Neural cell (in vitro differentiated cells): ENCODE measurements around the gene PEX7. TPM values are rescaled to one million over a fixed set of nuclear protein-coding genes. Genes with fewer than 3 reads are reported as not detected.
"Not testable (repeated sequence)": the region's sequence is repeated elsewhere in the genome, so short reads cannot be mapped to it uniquely, and the experiment has no call there.

ENCODE experiments used
- H2AFZ ChIP-seq: fragments of 200-600, 300-800 bp; sonication (generic), shearing (Covaris generic); 2 replicates; pipeline ENCODE4 v1.6.0; 2014; ENCODE audit warnings: low read depth, mild to moderate bottlenecking, antibody characterized with exemption, low read length, moderate library complexity
- H3F3A ChIP-seq: fragments of 200-600 bp; shearing (Covaris generic); 2 replicates; pipeline ENCODE4 v1.6.1; 2016; ENCODE audit warnings: mild to moderate bottlenecking, moderate library complexity, mixed read lengths, antibody characterized with exemption, low read length; ENCODE audit not compliant: insufficient read depth, poor library complexity, severe bottlenecking
- H3K27ac ChIP-seq: fragments of 200-600, 300-800 bp; sonication (generic), shearing (Covaris generic); 2 replicates; pipeline ENCODE4 v1.5.1; 2014; ENCODE audit warnings: mild to moderate bottlenecking, low read length, moderate library complexity
- H3K27me3 ChIP-seq: fragments of 300-800, 200-600 bp; sonication (generic), shearing (Covaris generic); 2 replicates; pipeline ENCODE4 v1.6.0; 2014; ENCODE audit warnings: mild to moderate bottlenecking, low read depth, low read length, moderate library complexity; ENCODE audit not compliant: insufficient read depth
- H3K36me3 ChIP-seq: fragments of 300-800, 200-600 bp; sonication (generic), shearing (Covaris generic); 2 replicates; pipeline ENCODE4 v1.5.1; 2014; ENCODE audit warnings: mild to moderate bottlenecking, antibody characterized with exemption, low read length, moderate library complexity; ENCODE audit not compliant: insufficient read depth
- H3K4me2 ChIP-seq: fragments of 300-800, 200-600 bp; sonication (generic), shearing (Covaris generic); 2 replicates; pipeline ENCODE4 v1.6.0; 2014; ENCODE audit warnings: mild to moderate bottlenecking, low read length
- H3K4me3 ChIP-seq: fragments of 300-800, 200-600 bp; sonication (generic), shearing (Covaris generic); 2 replicates; pipeline ENCODE4 v1.5.1; 2014; ENCODE audit warnings: mild to moderate bottlenecking, low read length, moderate library complexity
- H3K79me2 ChIP-seq: fragments of 200-600 bp; shearing (Covaris generic); replicated peaks from 2 replicates; pipeline ENCODE4 v1.6.0; 2014; ENCODE audit warnings: mild to moderate bottlenecking, low read length, moderate library complexity; ENCODE audit not compliant: insufficient read depth
- H3K9ac ChIP-seq: fragments of 300-800, 200-600 bp; sonication (generic), shearing (Covaris generic); 2 replicates; pipeline ENCODE4 v1.6.1; 2016; ENCODE audit warnings: mild to moderate bottlenecking, low read length, mixed read lengths
- H3K9me2 ChIP-seq: fragments of 200-600 bp; shearing (Covaris generic); 2 replicates; pipeline ENCODE4 v1.6.1; 2016; ENCODE audit warnings: mild to moderate bottlenecking, low read length, mixed read lengths; ENCODE audit not compliant: insufficient read depth
- H3K9me3 ChIP-seq: fragments of 200-600, 300-800 bp; sonication (generic), shearing (Covaris generic); 2 replicates; pipeline ENCODE4 v1.6.1; 2016; ENCODE audit warnings: mild to moderate bottlenecking, mixed run types, low read length, moderate library complexity, mixed read lengths
- H4K20me1 ChIP-seq: fragments of 200-600 bp; shearing (Covaris generic); 2 replicates; pipeline ENCODE4 v1.6.1; 2016; ENCODE audit warnings: mild to moderate bottlenecking, mixed run types; ENCODE audit not compliant: insufficient read depth
- EP300 ChIP-seq: fragments of 450-650 bp; conservative IDR thresholded peaks from 2 replicates; pipeline ENCODE4 v1.6.1; 2014; ENCODE audit warnings: antibody characterized with exemption, mild to moderate bottlenecking, moderate library complexity; ENCODE audit not compliant: poor library complexity, severe bottlenecking
- EZH2 ChIP-seq: fragments of 200-600, 300-800 bp; shearing (Covaris generic), sonication (generic); IDR thresholded peaks from 2 replicates; pipeline ENCODE4 v1.6.1; 2014; ENCODE audit warnings: antibody characterized with exemption, low read length, borderline replicate concordance, mild to moderate bottlenecking; ENCODE audit not compliant: insufficient read depth, poor library complexity, severe bottlenecking
- MXI1 ChIP-seq: fragments of 450-650 bp; conservative IDR thresholded peaks from 2 replicates; pipeline ENCODE4 v1.6.1; 2014; ENCODE audit warnings: antibody characterized with exemption, mild to moderate bottlenecking; ENCODE audit not compliant: poor library complexity, severe bottlenecking
- POLR2AphosphoS5 ChIP-seq: IDR thresholded peaks from 2 replicates; pipeline ENCODE4 v1.6.1; 2012
- RAD21 ChIP-seq: fragments of 450-650 bp; conservative IDR thresholded peaks from 2 replicates; pipeline ENCODE4 v1.6.1; 2014; ENCODE audit warnings: antibody characterized with exemption, mild to moderate bottlenecking, moderate library complexity
- SMC3 ChIP-seq: fragments of 450-650 bp; conservative IDR thresholded peaks from 2 replicates; pipeline ENCODE4 v1.6.1; 2014; ENCODE audit warnings: antibody characterized with exemption, mild to moderate bottlenecking, moderate library complexity; ENCODE audit not compliant: poor library complexity
- TAF1 ChIP-seq: IDR thresholded peaks from 2 replicates; pipeline ENCODE4 v1.6.1; 2012; ENCODE audit warnings: low read depth
- polyA plus RNA-seq: library from polyadenylated mRNA; depleted of rRNA; stranded (reverse); fragments of >200 nt; gene quantifications from 2 replicates; pipeline ENCODE4 v1.2.3, GENCODE V29; 2014
- TF ChIP-seq, protein P1 (sequence below): IDR thresholded peaks from 2 replicates; pipeline ENCODE4 v1.6.1; 2012; ENCODE audit warnings: borderline replicate concordance
- TF ChIP-seq, protein P2 (sequence below): fragments of 450-650 bp; IDR thresholded peaks from 2 replicates; pipeline ENCODE4 v1.5.1; 2014; ENCODE audit warnings: antibody characterized with exemption, mild to moderate bottlenecking, moderate library complexity; ENCODE audit not compliant: poor library complexity, severe bottlenecking

PEX7 gene
- polyA plus RNA-seq, 1 donor from 2014 or later, result 10.8 TPM

DNA sequence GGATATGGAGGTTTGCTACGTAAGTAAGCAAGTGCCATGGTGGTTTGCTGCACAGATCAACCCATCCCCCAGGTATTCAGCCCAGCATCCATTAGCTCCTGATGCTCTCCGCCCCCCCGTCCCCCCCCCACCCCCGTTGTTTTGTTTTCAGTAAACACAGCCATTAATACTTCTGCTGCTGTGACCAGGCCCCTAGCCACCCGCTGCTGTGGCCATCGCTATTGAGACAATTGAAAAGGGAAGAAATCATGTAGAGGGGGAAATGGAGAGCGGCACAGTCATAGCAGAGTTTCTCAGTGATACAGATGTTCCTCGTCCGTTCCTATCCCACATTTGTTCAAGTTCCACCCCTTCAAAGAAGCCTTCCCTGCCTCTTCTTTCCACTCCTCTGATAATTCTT, 124.6 kb downstream of the PEX7 start:
- no peak overlapping the region for H3K9ac ChIP-seq
- no peaks in the 10 kb centered on the region for H3K79me2 ChIP-seq
- H3K4me2 ChIP-seq, result no peak overlapping the region

DNA sequence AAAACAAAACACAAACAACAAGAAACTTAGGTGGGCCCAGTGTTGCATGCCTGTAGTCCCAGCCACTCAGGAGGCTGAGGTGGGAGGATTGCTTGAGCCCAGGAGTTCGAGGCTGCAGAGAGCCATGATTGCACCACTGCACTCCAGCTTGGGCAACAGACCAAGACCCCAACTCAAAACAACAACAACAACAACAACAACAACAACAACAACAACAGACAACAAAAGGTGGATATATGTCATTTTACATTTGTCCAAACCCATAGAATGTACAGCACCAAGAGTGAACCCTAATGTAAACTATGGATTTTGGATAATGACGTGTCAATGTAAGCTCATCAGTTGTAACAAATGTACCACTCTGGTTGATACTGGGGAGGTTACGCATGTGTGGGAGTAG, 127.6 kb downstream of the PEX7 start:
- not testable (repeated sequence) for H4K20me1 ChIP-seq, H3K4me2 ChIP-seq, H2AFZ ChIP-seq, H3K4me3 ChIP-seq, H3F3A ChIP-seq, H3K27ac ChIP-seq, H3K9me2 ChIP-seq, H3K27me3 ChIP-seq, H3K36me3 ChIP-seq, H3K9me3 ChIP-seq, H3K79me2 ChIP-seq, H3K9ac ChIP-seq

More for the DNA sequence above, 124.6 kb downstream of the PEX7 start:
- no peaks in the 10 kb centered on the region for H3K9me2 ChIP-seq
- H3K27me3 ChIP-seq, result peaks cover 11% of the 10 kb centered on the region
- H3K4me3 ChIP-seq, result no peak overlapping the region
- no peaks in the 10 kb centered on the region for H4K20me1 ChIP-seq
- no peaks in the 10 kb centered on the region for H3F3A ChIP-seq
- no peak overlapping the region for H2AFZ ChIP-seq
- H3K36me3 ChIP-seq, result no peaks in the 10 kb centered on the region
- TF ChIP-seq EP300, result no peak
- no peak for TF ChIP-seq SMC3
- no peak for TF ChIP-seq RAD21
- TF ChIP-seq POLR2AphosphoS5, result no peak
- TF ChIP-seq, protein P1, sequence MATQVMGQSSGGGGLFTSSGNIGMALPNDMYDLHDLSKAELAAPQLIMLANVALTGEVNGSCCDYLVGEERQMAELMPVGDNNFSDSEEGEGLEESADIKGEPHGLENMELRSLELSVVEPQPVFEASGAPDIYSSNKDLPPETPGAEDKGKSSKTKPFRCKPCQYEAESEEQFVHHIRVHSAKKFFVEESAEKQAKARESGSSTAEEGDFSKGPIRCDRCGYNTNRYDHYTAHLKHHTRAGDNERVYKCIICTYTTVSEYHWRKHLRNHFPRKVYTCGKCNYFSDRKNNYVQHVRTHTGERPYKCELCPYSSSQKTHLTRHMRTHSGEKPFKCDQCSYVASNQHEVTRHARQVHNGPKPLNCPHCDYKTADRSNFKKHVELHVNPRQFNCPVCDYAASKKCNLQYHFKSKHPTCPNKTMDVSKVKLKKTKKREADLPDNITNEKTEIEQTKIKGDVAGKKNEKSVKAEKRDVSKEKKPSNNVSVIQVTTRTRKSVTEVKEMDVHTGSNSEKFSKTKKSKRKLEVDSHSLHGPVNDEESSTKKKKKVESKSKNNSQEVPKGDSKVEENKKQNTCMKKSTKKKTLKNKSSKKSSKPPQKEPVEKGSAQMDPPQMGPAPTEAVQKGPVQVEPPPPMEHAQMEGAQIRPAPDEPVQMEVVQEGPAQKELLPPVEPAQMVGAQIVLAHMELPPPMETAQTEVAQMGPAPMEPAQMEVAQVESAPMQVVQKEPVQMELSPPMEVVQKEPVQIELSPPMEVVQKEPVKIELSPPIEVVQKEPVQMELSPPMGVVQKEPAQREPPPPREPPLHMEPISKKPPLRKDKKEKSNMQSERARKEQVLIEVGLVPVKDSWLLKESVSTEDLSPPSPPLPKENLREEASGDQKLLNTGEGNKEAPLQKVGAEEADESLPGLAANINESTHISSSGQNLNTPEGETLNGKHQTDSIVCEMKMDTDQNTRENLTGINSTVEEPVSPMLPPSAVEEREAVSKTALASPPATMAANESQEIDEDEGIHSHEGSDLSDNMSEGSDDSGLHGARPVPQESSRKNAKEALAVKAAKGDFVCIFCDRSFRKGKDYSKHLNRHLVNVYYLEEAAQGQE, result no peak
- TF ChIP-seq EZH2, result no peak
- no peak for TF ChIP-seq TAF1
- TF ChIP-seq, protein P2, sequence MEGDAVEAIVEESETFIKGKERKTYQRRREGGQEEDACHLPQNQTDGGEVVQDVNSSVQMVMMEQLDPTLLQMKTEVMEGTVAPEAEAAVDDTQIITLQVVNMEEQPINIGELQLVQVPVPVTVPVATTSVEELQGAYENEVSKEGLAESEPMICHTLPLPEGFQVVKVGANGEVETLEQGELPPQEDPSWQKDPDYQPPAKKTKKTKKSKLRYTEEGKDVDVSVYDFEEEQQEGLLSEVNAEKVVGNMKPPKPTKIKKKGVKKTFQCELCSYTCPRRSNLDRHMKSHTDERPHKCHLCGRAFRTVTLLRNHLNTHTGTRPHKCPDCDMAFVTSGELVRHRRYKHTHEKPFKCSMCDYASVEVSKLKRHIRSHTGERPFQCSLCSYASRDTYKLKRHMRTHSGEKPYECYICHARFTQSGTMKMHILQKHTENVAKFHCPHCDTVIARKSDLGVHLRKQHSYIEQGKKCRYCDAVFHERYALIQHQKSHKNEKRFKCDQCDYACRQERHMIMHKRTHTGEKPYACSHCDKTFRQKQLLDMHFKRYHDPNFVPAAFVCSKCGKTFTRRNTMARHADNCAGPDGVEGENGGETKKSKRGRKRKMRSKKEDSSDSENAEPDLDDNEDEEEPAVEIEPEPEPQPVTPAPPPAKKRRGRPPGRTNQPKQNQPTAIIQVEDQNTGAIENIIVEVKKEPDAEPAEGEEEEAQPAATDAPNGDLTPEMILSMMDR, result no peak
- no peak for TF ChIP-seq MXI1
- H3K9me3 ChIP-seq, result no peaks in the 10 kb centered on the region
- no peak overlapping the region for H3K27ac ChIP-seq
